Smooth muscle cell (in vitro differentiated cells): ENCODE data around the gene BTNL9. TPM values are rescaled to one million over a fixed set of nuclear protein-coding genes. Genes with fewer than 3 reads are reported as not detected.

Experiments used
- DNase-seq: peaks from one replicate; lab custom pipeline; 2025; ENCODE audit not compliant: unreplicated experiment; lab: John Stamatoyannopoulos, UW
- H2AFZ ChIP-seq: fragments of 200-600 bp; sonication (generic); 2 replicates; pipeline ENCODE4 v1.6.0; 2016; ENCODE audit warnings: antibody characterized with exemption, low read depth, mild to moderate bottlenecking
- H3F3A ChIP-seq: fragments of 200-600 bp; sonication (generic); 2 replicates; pipeline ENCODE4 v1.6.0; 2017; ENCODE audit warnings: antibody characterized with exemption, low read depth
- H3K27ac ChIP-seq: fragments of 200-600 bp; sonication (generic); 2 replicates; pipeline ENCODE4 v1.5.1; 2016; ENCODE audit warnings: low read depth, mild to moderate bottlenecking
- H3K27me3 ChIP-seq: fragments of 200-600 bp; sonication (generic); 2 replicates; pipeline ENCODE4 v1.6.1; 2016; ENCODE audit warnings: low read depth, mild to moderate bottlenecking
- H3K36me3 ChIP-seq: fragments of 200-600 bp; sonication (generic); 2 replicates; pipeline ENCODE4 v1.5.1; 2016; ENCODE audit warnings: low read depth
- H3K4me1 ChIP-seq: fragments of 200-600 bp; sonication (generic); 2 replicates; pipeline ENCODE4 v1.5.1; 2016; ENCODE audit warnings: low read depth
- H3K4me2 ChIP-seq: fragments of 200-600 bp; sonication (generic); 2 replicates; pipeline ENCODE4 v1.6.0; 2016; ENCODE audit warnings: mild to moderate bottlenecking
- H3K4me3 ChIP-seq: fragments of 200-600 bp; sonication (generic); 2 replicates; pipeline ENCODE4 v1.5.1; 2016; ENCODE audit warnings: mild to moderate bottlenecking
- H3K79me2 ChIP-seq: fragments of 200-600 bp; sonication (generic); 2 replicates; pipeline ENCODE4 v1.6.0; 2016; ENCODE audit warnings: low read depth, mild to moderate bottlenecking
- H3K9ac ChIP-seq: fragments of 200-600 bp; sonication (generic); 2 replicates; pipeline ENCODE4 v1.6.0; 2016; ENCODE audit warnings: low read depth
- H3K9me3 ChIP-seq: fragments of 200-600 bp; sonication (generic); replicated peaks from 2 replicates; pipeline ENCODE4 v1.5.1; 2016; ENCODE audit warnings: low read depth
- H4K20me1 ChIP-seq: fragments of 200-600 bp; sonication (generic); 2 replicates; pipeline ENCODE4 v1.6.0; 2016; ENCODE audit warnings: low read depth
- CTCF ChIP-seq: fragments of 200-600 bp; sonication (generic); IDR thresholded peaks from 2 replicates; pipeline ENCODE4 v1.5.1; 2017; ENCODE audit warnings: borderline replicate concordance, mild to moderate bottlenecking, antibody characterized with exemption; ENCODE audit not compliant: insufficient read depth, poor library complexity, severe bottlenecking
- WGBS: methylation state at CpG from one replicate; pipeline ENCODE4 v1.1.7; 2016; ENCODE audit warnings: low lambda C conversion rate; 5-methylcytosine and 5-hydroxymethylcytosine counted together
- microRNA-seq: library from miRNA; unstranded; fragments of <30 nt; microRNA quantifications from one replicate; pipeline ENCODE4, GENCODE V29; 2016; ENCODE audit warnings: borderline number of aligned reads
- polyA plus RNA-seq: library from polyadenylated mRNA; unstranded; fragments of >200 nt; fragmentation: Nextera tagmentation; extraction: Ambion mirVana; gene quantifications from 2 replicates; pipeline ENCODE4 v1.2.1, GENCODE V29; 2016
- small RNA-seq: library from RNA; depleted of rRNA; stranded (forward); fragments of <200 nt; gene quantifications from one replicate; pipeline ENCODE3, GENCODE V24; 2014
- total RNA-seq: library from RNA; depleted of rRNA; stranded (reverse); fragments of >200 nt; gene quantifications from 2 replicates; pipeline ENCODE4 v1.2.3, GENCODE V29; 2014

The BTNL9 gene
- total and polyA plus RNA-seq, 2 experiments from 2014 or later: not detected

GRCh38 chr5:181109489-181110013, 69.5 kb downstream of the BTNL9 start:
- Histone ChIP-seq H3K9me3 (no peaks in the 10 kb centered on the region), H2AFZ (no peak overlapping the region), H3K27ac (no peak overlapping the region), H3K9ac (no peak overlapping the region), H3F3A (no peaks in the 10 kb centered on the region), H3K36me3 (no peaks in the 10 kb centered on the region), H3K27me3 (peaks cover 67% of the 10 kb centered on the region), H3K4me2 (no peak overlapping the region), H4K20me1 (no peaks in the 10 kb centered on the region), H3K79me2 (no peaks in the 10 kb centered on the region), H3K4me3 (no peak overlapping the region), H3K4me1 (no peaks in the 10 kb centered on the region)
- TF ChIP-seq CTCF: no peak
- 78% methylated on average over 9 of the region's 11 CpGs for WGBS
- no peak for DNase-seq

GRCh38 chr5:181111010-181111409, 70.9 kb downstream of the BTNL9 start:
- Histone ChIP-seq H3K27ac (no peak overlapping the region), H3K9ac (no peak overlapping the region), H3K9me3 (no peaks in the 10 kb centered on the region), H3K79me2 (no peaks in the 10 kb centered on the region), H3K4me3 (no peak overlapping the region), H3F3A (no peaks in the 10 kb centered on the region), H3K27me3 (peaks cover 70% of the 10 kb centered on the region), H2AFZ (no peak overlapping the region), H3K4me2 (no peak overlapping the region), H3K4me1 (peaks cover 5% of the 10 kb centered on the region), H3K36me3 (no peaks in the 10 kb centered on the region), H4K20me1 (no peaks in the 10 kb centered on the region)
- no peak for TF ChIP-seq CTCF
- no peak for DNase-seq
- 91% methylated on average over 5 of the region's 5 CpGs for WGBS

Small RNA genes within 50 kb of the gene (microRNA-seq; reads per million reads assigned to microRNA genes)
- gene MIR8089: not detected

Small RNA genes within 50 kb of the gene (small RNA-seq; reads per million reads assigned to genes)
- not detected for gene MIR8089
- gene RNU6-1036P: not detected

Other genes starting within 250 kb of the BTNL9 start
- gene MGAT1, start 237.5 kb upstream of the BTNL9 start, total RNA-seq: 128 and 144 TPM in 2 replicates
- 149 and 161 TPM in 2 replicates for gene MGAT1, start 237.5 kb upstream of the BTNL9 start, polyA plus RNA-seq
- 9.2 and 14.5 TPM in 2 replicates for gene ZFP62, start 179.0 kb upstream of the BTNL9 start, total RNA-seq
- 6.4 and 10.0 TPM in 2 replicates for gene ZFP62, start 179.0 kb upstream of the BTNL9 start, polyA plus RNA-seq
- gene BTNL8, start 141.1 kb upstream of the BTNL9 start, total RNA-seq: not detected in 2 replicates
- not detected in 2 replicates for gene BTNL8, start 141.1 kb upstream of the BTNL9 start, polyA plus RNA-seq
- not detected in 2 replicates for gene BTNL3, start 51.4 kb upstream of the BTNL9 start, total RNA-seq
- gene BTNL3, start 51.4 kb upstream of the BTNL9 start, polyA plus RNA-seq: not detected in 2 replicates
- not detected in 2 replicates for gene OR2V1, start 90.9 kb downstream of the BTNL9 start, total RNA-seq
- gene OR2V1, start 90.9 kb downstream of the BTNL9 start, polyA plus RNA-seq: not detected in 2 replicates
- gene OR2V2, start 107.3 kb downstream of the BTNL9 start, total RNA-seq: not detected in 2 replicates
- not detected in 2 replicates for gene OR2V2, start 107.3 kb downstream of the BTNL9 start, polyA plus RNA-seq
- 3.4 TPM in 1 of 2 replicates, not detected in the other for gene TRIM7, start 164.9 kb downstream of the BTNL9 start, total RNA-seq
- 0.45 TPM in 1 of 2 replicates, not detected in the other for gene TRIM7, start 164.9 kb downstream of the BTNL9 start, polyA plus RNA-seq
- gene TRIM41, start 183.0 kb downstream of the BTNL9 start, total RNA-seq: 6.3 and 7.5 TPM in 2 replicates
- gene TRIM41, start 183.0 kb downstream of the BTNL9 start, polyA plus RNA-seq: 2.4 and 2.6 TPM in 2 replicates
- 2,098 and 2,144 TPM in 2 replicates for gene RACK1, start 203.6 kb downstream of the BTNL9 start, total RNA-seq
- 617 and 686 TPM in 2 replicates for gene RACK1, start 203.6 kb downstream of the BTNL9 start, polyA plus RNA-seq
- 5.0 and 6.9 TPM in 2 replicates for gene TRIM52, start 220.9 kb downstream of the BTNL9 start, total RNA-seq
- gene TRIM52, start 220.9 kb downstream of the BTNL9 start, polyA plus RNA-seq: 3.2 and 4.8 TPM in 2 replicates